ENCODE results near the gene FAM83G.
"Not testable (repeated sequence)": the region's sequence is repeated elsewhere in the genome, so short reads cannot be mapped to it uniquely, and the experiment has no call there.

Gene FAM83G

GRCh38 chr17:19031729-19032128 is 27.2 kb upstream of the FAM83G start:
- not testable (repeated sequence) for H3K4me3 ChIP-seq (replicated peaks; ENCODE audit: low read depth, low read length); DNase-seq (ENCODE audit: low read depth)
- TF ChIP-seq CTCF (IDR thresholded peaks at IDR 0.05; ENCODE audit: low read length, missing control alignments) = peak; percentile 18

GRCh38 chr17:19030771-19031449 is 26.3 kb upstream of the FAM83G start:
- not testable (repeated sequence) for DNase-seq (ENCODE audit: low read depth); H3K4me3 ChIP-seq (replicated peaks; ENCODE audit: low read depth, low read length)

- H3K4me3 ChIP-seq (replicated peaks; ENCODE audit: low read depth, low read length); DNase-seq (ENCODE audit: low read depth): not testable (repeated sequence)
These were observed 25.2 kb upstream of the FAM83G start for GRCh38 chr17:19029740-19030139.

- DNase-seq (ENCODE audit: low read depth); H3K4me3 ChIP-seq (replicated peaks; ENCODE audit: low read depth, low read length): not testable (repeated sequence)
These were observed 24.1 kb upstream of the FAM83G start for GRCh38 chr17:19028671-19029070.

GRCh38 chr17:19024101-19025078 is 19.8 kb upstream of the FAM83G start:
- no peak for DNase-seq (ENCODE audit: low read depth)
- TF ChIP-seq CTCF (IDR thresholded peaks at IDR 0.05; ENCODE audit: low read length, missing control alignments) = no peak

GRCh38 chr17:19023209-19023999 is 18.8 kb upstream of the FAM83G start:
- TF ChIP-seq CTCF (IDR thresholded peaks at IDR 0.05; ENCODE audit: low read length, missing control alignments) = no peak
- H3K4me3 ChIP-seq (replicated peaks; ENCODE audit: low read depth, low read length) = no peak overlapping the region
- DNase-seq (ENCODE audit: low read depth) = no peak

More at GRCh38 chr17:19024101-19025078, 19.8 kb upstream of the FAM83G start:
- no peak overlapping the region for H3K4me3 ChIP-seq (replicated peaks; ENCODE audit: low read depth, low read length)

- DNase-seq (ENCODE audit: low read depth) = no peak
- no peak overlapping the region for H3K4me3 ChIP-seq (replicated peaks; ENCODE audit: low read depth, low read length)
- TF ChIP-seq CTCF (IDR thresholded peaks at IDR 0.05; ENCODE audit: low read length, missing control alignments) = no peak
These were observed 18.2 kb upstream of the FAM83G start for GRCh38 chr17:19022747-19023146.

- no peak for TF ChIP-seq CTCF (IDR thresholded peaks at IDR 0.05; ENCODE audit: low read length, missing control alignments)
- DNase-seq (ENCODE audit: low read depth) = no peak
- no peak overlapping the region for H3K4me3 ChIP-seq (replicated peaks; ENCODE audit: low read depth, low read length)
These were observed 17.6 kb upstream of the FAM83G start for GRCh38 chr17:19022128-19022527.
